Ishikawa (cell line): Measurements from ENCODE around the gene NEGR1.

Source experiments
- CEBPB ChIP-seq: IDR thresholded peaks from 2 replicates; pipeline ENCODE4 v1.6.1; 2012
- CREB1 ChIP-seq: IDR thresholded peaks from 2 replicates; pipeline ENCODE4 v1.6.1; 2012; ENCODE audit warnings: low read depth
- EGR1 ChIP-seq: IDR thresholded peaks from 2 replicates; pipeline ENCODE4 v1.6.1; 2012
- EP300 ChIP-seq: IDR thresholded peaks from 2 replicates; pipeline ENCODE4 v1.6.1; 2012; ENCODE audit warnings: borderline replicate concordance
- FOXM1 ChIP-seq: IDR thresholded peaks from 2 replicates; pipeline ENCODE4 v1.6.1; 2012; ENCODE audit warnings: low read depth, borderline replicate concordance
- NFIC ChIP-seq: IDR thresholded peaks from 2 replicates; pipeline ENCODE4 v1.6.1; 2012
- RAD21 ChIP-seq: IDR thresholded peaks from 2 replicates; pipeline ENCODE4 v1.6.1; 2012; ENCODE audit warnings: low read depth
- TAF1 ChIP-seq: IDR thresholded peaks from 2 replicates; pipeline ENCODE4 v1.6.1; 2012; ENCODE audit warnings: low read depth, mild to moderate bottlenecking
- TCF12 ChIP-seq: IDR thresholded peaks from 2 replicates; pipeline ENCODE4 v1.6.1; 2012; ENCODE audit warnings: low read depth
- TEAD4 ChIP-seq: IDR thresholded peaks from 2 replicates; pipeline ENCODE4 v1.6.1; 2012
- USF1 ChIP-seq: IDR thresholded peaks from 2 replicates; pipeline ENCODE4 v1.6.1; 2012
- YY1 ChIP-seq: IDR thresholded peaks from 2 replicates; pipeline ENCODE4 v1.6.1; 2012; ENCODE audit warnings: low read depth
- ZBTB7A ChIP-seq: IDR thresholded peaks from 2 replicates; pipeline ENCODE4 v1.6.1; 2012; ENCODE audit warnings: low read depth
- TF ChIP-seq, protein P1 (sequence below): IDR thresholded peaks from 2 replicates; pipeline ENCODE4 v1.6.1; 2012
- TF ChIP-seq, protein P2 (sequence below): IDR thresholded peaks from 2 replicates; pipeline ENCODE4 v1.6.1; 2012; ENCODE audit warnings: low read depth, mild to moderate bottlenecking

Gene NEGR1

DNA sequence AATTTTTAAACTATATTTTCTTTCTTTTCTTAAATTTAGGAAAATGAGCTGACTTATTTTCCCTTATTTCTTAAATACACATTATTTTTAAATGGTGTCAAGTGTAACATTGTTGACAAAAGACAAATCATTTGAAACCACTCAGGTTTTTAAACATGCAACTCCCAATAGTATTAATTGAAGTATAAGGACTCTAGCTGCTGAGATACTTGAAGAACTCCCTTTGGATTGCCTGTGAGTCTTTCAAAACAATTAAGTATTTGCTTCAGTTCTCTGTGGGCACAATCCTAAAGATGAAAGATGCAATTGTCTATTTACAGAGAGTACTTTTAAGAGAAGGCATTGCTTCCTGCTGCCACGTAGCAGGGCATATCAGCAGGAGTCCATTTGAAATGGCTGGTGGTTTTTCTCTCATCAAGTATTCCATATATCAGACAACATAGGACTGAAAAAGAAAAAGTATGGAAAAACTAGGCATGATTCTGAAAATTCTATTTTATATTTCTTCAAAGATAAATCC lies 373.4 kb downstream of the NEGR1 start:
- TF ChIP-seq, protein P1, sequence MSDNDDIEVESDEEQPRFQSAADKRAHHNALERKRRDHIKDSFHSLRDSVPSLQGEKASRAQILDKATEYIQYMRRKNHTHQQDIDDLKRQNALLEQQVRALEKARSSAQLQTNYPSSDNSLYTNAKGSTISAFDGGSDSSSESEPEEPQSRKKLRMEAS = no peak
- TF ChIP-seq NFIC (no peak), USF1 (no peak), CREB1 (no peak), EP300 (no peak), EGR1 (no peak), TAF1 (no peak), YY1 (no peak), ZBTB7A (no peak), RAD21 (no peak), TCF12 (no peak)
- TF ChIP-seq, protein P2, sequence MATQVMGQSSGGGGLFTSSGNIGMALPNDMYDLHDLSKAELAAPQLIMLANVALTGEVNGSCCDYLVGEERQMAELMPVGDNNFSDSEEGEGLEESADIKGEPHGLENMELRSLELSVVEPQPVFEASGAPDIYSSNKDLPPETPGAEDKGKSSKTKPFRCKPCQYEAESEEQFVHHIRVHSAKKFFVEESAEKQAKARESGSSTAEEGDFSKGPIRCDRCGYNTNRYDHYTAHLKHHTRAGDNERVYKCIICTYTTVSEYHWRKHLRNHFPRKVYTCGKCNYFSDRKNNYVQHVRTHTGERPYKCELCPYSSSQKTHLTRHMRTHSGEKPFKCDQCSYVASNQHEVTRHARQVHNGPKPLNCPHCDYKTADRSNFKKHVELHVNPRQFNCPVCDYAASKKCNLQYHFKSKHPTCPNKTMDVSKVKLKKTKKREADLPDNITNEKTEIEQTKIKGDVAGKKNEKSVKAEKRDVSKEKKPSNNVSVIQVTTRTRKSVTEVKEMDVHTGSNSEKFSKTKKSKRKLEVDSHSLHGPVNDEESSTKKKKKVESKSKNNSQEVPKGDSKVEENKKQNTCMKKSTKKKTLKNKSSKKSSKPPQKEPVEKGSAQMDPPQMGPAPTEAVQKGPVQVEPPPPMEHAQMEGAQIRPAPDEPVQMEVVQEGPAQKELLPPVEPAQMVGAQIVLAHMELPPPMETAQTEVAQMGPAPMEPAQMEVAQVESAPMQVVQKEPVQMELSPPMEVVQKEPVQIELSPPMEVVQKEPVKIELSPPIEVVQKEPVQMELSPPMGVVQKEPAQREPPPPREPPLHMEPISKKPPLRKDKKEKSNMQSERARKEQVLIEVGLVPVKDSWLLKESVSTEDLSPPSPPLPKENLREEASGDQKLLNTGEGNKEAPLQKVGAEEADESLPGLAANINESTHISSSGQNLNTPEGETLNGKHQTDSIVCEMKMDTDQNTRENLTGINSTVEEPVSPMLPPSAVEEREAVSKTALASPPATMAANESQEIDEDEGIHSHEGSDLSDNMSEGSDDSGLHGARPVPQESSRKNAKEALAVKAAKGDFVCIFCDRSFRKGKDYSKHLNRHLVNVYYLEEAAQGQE = no peak

DNA sequence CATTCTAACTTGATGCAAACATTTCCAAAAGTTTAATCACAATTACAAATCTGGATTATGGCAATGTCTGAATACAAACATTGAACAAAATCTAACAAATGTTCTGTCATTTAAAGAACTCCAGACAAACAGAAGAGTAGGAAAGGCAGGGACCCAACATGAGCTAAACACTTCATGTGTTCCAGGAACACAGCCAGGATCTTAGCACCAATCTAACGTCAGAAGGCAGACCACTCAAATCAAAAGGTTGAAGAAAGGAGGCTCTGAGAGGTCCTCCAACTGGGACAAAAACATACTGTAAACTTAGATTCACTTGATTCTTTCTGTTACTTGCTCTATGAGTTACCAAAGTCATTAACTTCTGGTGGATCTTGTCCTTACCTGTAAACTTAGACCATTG lies 374.0 kb downstream of the NEGR1 start:
- no peak for TF ChIP-seq RAD21
- no peak for TF ChIP-seq TAF1

GRCh38 chr1:71899881-71900280 lies 382.5 kb downstream of the NEGR1 start:
- TF ChIP-seq EGR1 (no peak), EP300 (no peak), CREB1 (no peak), RAD21 (no peak), YY1 (no peak), FOXM1 (no peak), ZBTB7A (no peak), TCF12 (no peak), NFIC (no peak), TEAD4 (no peak), CEBPB (no peak), TAF1 (no peak), USF1 (no peak)
- TF ChIP-seq, protein P1 = no peak
- TF ChIP-seq, protein P2 = no peak

DNA sequence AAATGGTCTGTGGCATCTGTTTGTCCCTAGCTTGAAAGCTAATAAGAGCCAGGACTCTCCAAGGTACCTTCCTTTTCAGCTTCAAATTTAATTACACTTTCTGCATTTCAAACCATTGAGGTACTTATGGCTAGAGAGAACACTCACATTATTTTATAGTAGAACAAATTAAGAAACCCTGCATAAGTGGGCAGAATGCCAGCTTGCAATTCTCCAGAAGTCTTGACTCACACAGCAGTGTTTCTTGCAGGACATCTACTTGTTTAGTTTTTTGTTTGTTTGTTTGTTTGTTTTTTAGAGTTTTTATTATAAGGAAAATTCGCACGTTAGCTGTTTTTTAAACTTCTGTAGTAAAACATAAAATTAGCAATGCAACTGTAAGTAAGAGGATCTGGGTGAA lies 397.2 kb downstream of the NEGR1 start:
- TF ChIP-seq, protein P2 = no peak
- no peak for TF ChIP-seq ZBTB7A
- TF ChIP-seq TCF12 = no peak
- TF ChIP-seq EGR1 = no peak
- no peak for TF ChIP-seq TEAD4
- no peak for TF ChIP-seq CREB1
- TF ChIP-seq EP300 = no peak

- TF ChIP-seq EP300 = no peak
- TF ChIP-seq, protein P1 = no peak
- TF ChIP-seq TEAD4 = no peak
- no peak for TF ChIP-seq YY1
- no peak for TF ChIP-seq FOXM1
- no peak for TF ChIP-seq EGR1
These were observed 399.7 kb downstream of the NEGR1 start for GRCh38 chr1:71882637-71883036.
